SK-N-SH treated with all-trans-retinoic acid at 6 μM for 48 hours (cell line): Measurements from ENCODE around the gene ADGRG7.

Experiments
- ATAC-seq: fragments of 200-7000 bp; cut with Tn5 transposase; 3 replicates; pipeline ENCODE4 v1.9.1; 2020; ENCODE audit warnings: mild to moderate bottlenecking, moderate library complexity
- ARNTL ChIP-seq: fragments of 450-650 bp; formaldehyde crosslinking; IDR thresholded peaks from 2 replicates; pipeline ENCODE4 v1.5.0; 2020; ENCODE audit warnings: low read depth, mild to moderate bottlenecking, moderate library complexity, borderline replicate concordance
- BACH2 ChIP-seq: fragments of 250-450 bp; sonication (Bioruptor Pico); IDR thresholded peaks from 2 replicates; pipeline ENCODE4 v1.9.0; 2021; ENCODE audit warnings: mild to moderate bottlenecking, borderline replicate concordance
- CREB5 ChIP-seq: fragments of 250-450 bp; sonication (Bioruptor Pico); IDR thresholded peaks from 2 replicates; pipeline ENCODE4 v1.5.1; 2020; ENCODE audit warnings: low read depth, mild to moderate bottlenecking, moderate library complexity
- CSDC2 ChIP-seq: fragments of 250-450 bp; sonication (Bioruptor Pico); IDR thresholded peaks from 2 replicates; pipeline ENCODE4 v1.5.0; 2020; ENCODE audit warnings: mild to moderate bottlenecking, moderate library complexity
- CSRNP3 ChIP-seq: fragments of 250-450 bp; sonication (Bioruptor Pico); IDR thresholded peaks from 2 replicates; pipeline ENCODE4 v1.5.1; 2021; ENCODE audit warnings: mild to moderate bottlenecking, moderate library complexity
- ESRRG ChIP-seq: fragments of 250-450 bp; sonication (Bioruptor Pico); IDR thresholded peaks from 2 replicates; pipeline ENCODE4 v1.6.1; 2021; ENCODE audit warnings: mild to moderate bottlenecking
- GLIS3 ChIP-seq: fragments of 250-450 bp; sonication (Bioruptor Pico); IDR thresholded peaks from 2 replicates; pipeline ENCODE4 v1.5.0; 2020; ENCODE audit warnings: mild to moderate bottlenecking, moderate library complexity
- ISL1 ChIP-seq: fragments of 250-450 bp; sonication (Bioruptor Pico); IDR thresholded peaks from 2 replicates; pipeline ENCODE4 v2.1.2; 2022; ENCODE audit warnings: mild to moderate bottlenecking, moderate library complexity
- OSR1 ChIP-seq: fragments of 250-450 bp; sonication (Bioruptor Pico); IDR thresholded peaks from 2 replicates; pipeline ENCODE4 v1.8.0; 2022; ENCODE audit warnings: moderate library complexity, mild to moderate bottlenecking, inconsistent platforms
- PPARA ChIP-seq: fragments of 250-450 bp; sonication (Bioruptor Pico); IDR thresholded peaks from 2 replicates; pipeline ENCODE4 v1.5.0; 2020; ENCODE audit warnings: mild to moderate bottlenecking, borderline replicate concordance
- RARB ChIP-seq: fragments of 250-450 bp; sonication (Bioruptor Pico); IDR thresholded peaks from 2 replicates; pipeline ENCODE4 v1.8.0; 2021; ENCODE audit warnings: mild to moderate bottlenecking, moderate library complexity
- SNAI2 ChIP-seq: fragments of 250-450 bp; sonication (Bioruptor Pico); IDR thresholded peaks from 2 replicates; pipeline ENCODE4 v1.5.0; 2020; ENCODE audit warnings: mild to moderate bottlenecking, moderate library complexity
- TOX ChIP-seq: fragments of 250-450 bp; sonication (Bioruptor Pico); IDR thresholded peaks from 2 replicates; pipeline ENCODE4 v1.8.0; 2021; ENCODE audit warnings: mild to moderate bottlenecking, moderate library complexity, borderline replicate concordance
- ZC3H10 ChIP-seq: fragments of 250-450 bp; sonication (Bioruptor Pico); IDR thresholded peaks from 2 replicates; pipeline ENCODE4 v1.5.1; 2021; ENCODE audit warnings: mild to moderate bottlenecking, moderate library complexity
- ZFP3 ChIP-seq: fragments of 250-450 bp; sonication (Bioruptor Pico); IDR thresholded peaks from 2 replicates; pipeline ENCODE4 v1.5.0; 2020; ENCODE audit warnings: mild to moderate bottlenecking, moderate library complexity
- ZFP30 ChIP-seq: fragments of 450-650 bp; formaldehyde crosslinking; IDR thresholded peaks from 2 replicates; pipeline ENCODE4 v1.5.0; 2022; ENCODE audit warnings: mild to moderate bottlenecking, moderate library complexity
- ZNF565 ChIP-seq: fragments of 450-650 bp; formaldehyde crosslinking; conservative IDR thresholded peaks from 2 replicates; pipeline ENCODE4 v1.5.0; 2020; ENCODE audit warnings: low read depth, mild to moderate bottlenecking, moderate library complexity
- ZNF70 ChIP-seq: fragments of 450-650 bp; formaldehyde crosslinking; IDR thresholded peaks from 2 replicates; pipeline ENCODE4 v1.5.0; 2020; ENCODE audit warnings: mild to moderate bottlenecking, moderate library complexity
- ZNF8 ChIP-seq: fragments of 450-650 bp; formaldehyde crosslinking; IDR thresholded peaks from 2 replicates; pipeline ENCODE4 v1.5.0; 2020; ENCODE audit warnings: mild to moderate bottlenecking, moderate library complexity

The ADGRG7 gene

GRCh38 chr3:100737334-100737733 is 127.9 kb downstream of the ADGRG7 start:
- ATAC-seq: peak; percentile 69; the same call in 2 of the 3 replicates
- no peak for TF ChIP-seq GLIS3 (CRISPR knock-in tag)
- no peak for TF ChIP-seq ESRRG (CRISPR knock-in tag)
- no peak for TF ChIP-seq BACH2 (CRISPR knock-in tag)
- no peak for TF ChIP-seq ZFP30
- no peak for TF ChIP-seq CREB5 (CRISPR knock-in tag)
- TF ChIP-seq CSRNP3 (CRISPR knock-in tag): no peak
- TF ChIP-seq RARB (CRISPR knock-in tag): no peak
- TF ChIP-seq CSDC2: no peak
- TF ChIP-seq OSR1: no peak
- TF ChIP-seq TOX (CRISPR knock-in tag): no peak
- TF ChIP-seq PPARA (CRISPR knock-in tag): no peak
- no peak for TF ChIP-seq ARNTL
- TF ChIP-seq ZC3H10: no peak
- TF ChIP-seq SNAI2 (CRISPR knock-in tag): no peak
- TF ChIP-seq, all 23 proteins: peak for 0

- ATAC-seq: no peak
- no peak for TF ChIP-seq TOX (CRISPR knock-in tag)
- no peak for TF ChIP-seq GLIS3 (CRISPR knock-in tag)
- no peak for TF ChIP-seq OSR1
- no peak for TF ChIP-seq ZNF565 (CRISPR knock-in tag)
- no peak for TF ChIP-seq ESRRG (CRISPR knock-in tag)
- TF ChIP-seq RARB (CRISPR knock-in tag): no peak
- TF ChIP-seq ZFP30: no peak
Observed at GRCh38 chr3:100740207-100740606, 130.8 kb downstream of the ADGRG7 start.

GRCh38 chr3:100743535-100743934 is 134.1 kb downstream of the ADGRG7 start:
- no peak for ATAC-seq
- TF ChIP-seq TOX (CRISPR knock-in tag): no peak
- no peak for TF ChIP-seq ESRRG (CRISPR knock-in tag)
- TF ChIP-seq ZNF8 (CRISPR knock-in tag): no peak
- TF ChIP-seq ZNF70 (CRISPR knock-in tag): no peak
- TF ChIP-seq ARNTL: no peak
- TF ChIP-seq RARB (CRISPR knock-in tag): no peak

GRCh38 chr3:100744671-100745070 is 135.3 kb downstream of the ADGRG7 start:
- no peak for TF ChIP-seq CSDC2
- TF ChIP-seq ZNF8 (CRISPR knock-in tag): no peak
- TF ChIP-seq CREB5 (CRISPR knock-in tag): no peak
- no peak for TF ChIP-seq ZFP30
- TF ChIP-seq SNAI2 (CRISPR knock-in tag): no peak
- no peak for TF ChIP-seq ZFP3 (CRISPR knock-in tag)
- TF ChIP-seq ESRRG (CRISPR knock-in tag): no peak
- no peak for TF ChIP-seq ISL1
- no peak for TF ChIP-seq PPARA (CRISPR knock-in tag)
- TF ChIP-seq TOX (CRISPR knock-in tag): no peak
- ATAC-seq: no peak
